ENCODE results near the gene ZNF775. TPM values are rescaled to one million over a fixed set of nuclear protein-coding genes. Genes with fewer than 3 reads are reported as not detected.

ZNF775 gene
- polyA plus RNA-seq, 1 donor (not counting 4 experiments of a cell fraction or from before 2014, with no cell fraction given): 1.0 TPM

- DNase-seq (ENCODE audit: low read depth, low spot score): no peak
- H3K27me3 ChIP-seq (ENCODE audit: control insufficient read depth, extremely low read depth, insufficient read depth, low read length): no peaks in the 10 kb centered on the region
- H3K9me1 ChIP-seq (ENCODE audit: control insufficient read depth, extremely low read depth, insufficient read depth, low read length): no peaks in the 10 kb centered on the region
- dilution Hi-C loops (cut with MboI; ENCODE audit: extremely low pct_ligation_motif_present, low sequenced_read_pairs): no loop called here
- no peaks in the 10 kb centered on the region for H3K9me3 ChIP-seq (ENCODE audit: control insufficient read depth, low read depth, low read length)
- TF ChIP-seq EZH2 (IDR thresholded peaks at IDR 0.05; ENCODE audit: low read length): no peak
- TF ChIP-seq, protein P1, sequence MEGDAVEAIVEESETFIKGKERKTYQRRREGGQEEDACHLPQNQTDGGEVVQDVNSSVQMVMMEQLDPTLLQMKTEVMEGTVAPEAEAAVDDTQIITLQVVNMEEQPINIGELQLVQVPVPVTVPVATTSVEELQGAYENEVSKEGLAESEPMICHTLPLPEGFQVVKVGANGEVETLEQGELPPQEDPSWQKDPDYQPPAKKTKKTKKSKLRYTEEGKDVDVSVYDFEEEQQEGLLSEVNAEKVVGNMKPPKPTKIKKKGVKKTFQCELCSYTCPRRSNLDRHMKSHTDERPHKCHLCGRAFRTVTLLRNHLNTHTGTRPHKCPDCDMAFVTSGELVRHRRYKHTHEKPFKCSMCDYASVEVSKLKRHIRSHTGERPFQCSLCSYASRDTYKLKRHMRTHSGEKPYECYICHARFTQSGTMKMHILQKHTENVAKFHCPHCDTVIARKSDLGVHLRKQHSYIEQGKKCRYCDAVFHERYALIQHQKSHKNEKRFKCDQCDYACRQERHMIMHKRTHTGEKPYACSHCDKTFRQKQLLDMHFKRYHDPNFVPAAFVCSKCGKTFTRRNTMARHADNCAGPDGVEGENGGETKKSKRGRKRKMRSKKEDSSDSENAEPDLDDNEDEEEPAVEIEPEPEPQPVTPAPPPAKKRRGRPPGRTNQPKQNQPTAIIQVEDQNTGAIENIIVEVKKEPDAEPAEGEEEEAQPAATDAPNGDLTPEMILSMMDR (optimal IDR thresholded peaks at IDR 0.05 in 1 of 3, IDR thresholded peaks at IDR 0.05 in 1 of 3, conservative IDR thresholded peaks at IDR 0.05 in 1 of 3; ENCODE audit: extremely low read depth in 1 of 3, insufficient read depth in 2 of 3, low read length in 3 of 3): peak in 1 of 3 experiments; percentile 49
- H3K36me3 ChIP-seq (ENCODE audit: control insufficient read depth in 2 of 2, extremely low read depth in 1 of 2, insufficient read depth in 2 of 2, low read length in 2 of 2): no peaks in the 10 kb centered on the region
- no peaks in the 10 kb centered on the region for H4K20me1 ChIP-seq (ENCODE audit: control insufficient read depth, extremely low read depth, insufficient read depth, low read length)
- peaks cover 5% of the 10 kb centered on the region for H3K79me2 ChIP-seq (ENCODE audit: control insufficient read depth, insufficient read depth, low read length)
- peak overlapping the region; percentile 22 for H3K4me2 ChIP-seq (ENCODE audit: control insufficient read depth, extremely low read depth, insufficient read depth, low read depth, low read length)
- H3K9ac ChIP-seq (ENCODE audit: control insufficient read depth, extremely low read depth, insufficient read depth, low read length): no peak overlapping the region
- peaks cover 22% of the 10 kb centered on the region for H3K4me1 ChIP-seq (ENCODE audit: control insufficient read depth, extremely low read depth, insufficient read depth, low read length)
- H3K4me3 ChIP-seq (ENCODE audit: control insufficient read depth in 2 of 3, extremely low read depth in 1 of 3, insufficient read depth in 2 of 3, low read depth in 1 of 3, low read length in 3 of 3): no peak overlapping the region
- no peak overlapping the region for H3K27ac ChIP-seq (ENCODE audit: control insufficient read depth, insufficient read depth, low read length)
- FAIRE-seq: no peak
- H2AFZ ChIP-seq (ENCODE audit: control insufficient read depth, low read length): peak overlapping the region; percentile 15
Measured at GRCh38 chr7:150382123-150382843, 3.2 kb downstream of the ZNF775 start.

DNA sequence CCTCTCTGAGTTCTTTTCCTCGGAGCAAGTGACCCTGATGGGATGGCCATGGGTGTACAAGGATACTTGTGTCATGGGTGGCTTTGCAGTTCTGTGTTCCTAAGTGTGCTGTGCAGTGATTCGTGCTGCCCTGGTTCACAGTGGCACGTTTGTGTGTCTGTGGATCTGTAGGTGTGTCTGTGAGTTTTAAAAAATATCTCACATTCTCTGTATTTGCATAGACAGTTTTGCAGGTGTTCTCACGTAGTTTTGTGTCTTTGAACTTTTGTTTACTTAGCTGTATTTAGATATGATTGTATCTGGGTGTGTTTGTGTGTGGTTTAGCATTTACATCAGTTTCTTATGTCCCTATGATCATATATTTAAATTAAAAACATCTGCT, 3.7 kb downstream of the ZNF775 start:
- H3K27me3 ChIP-seq (ENCODE audit: control insufficient read depth, extremely low read depth, insufficient read depth, low read length): no peaks in the 10 kb centered on the region
- no peak overlapping the region for H3K4me2 ChIP-seq (ENCODE audit: control insufficient read depth, extremely low read depth, insufficient read depth, low read depth, low read length)
- no peaks in the 10 kb centered on the region for H3K9me1 ChIP-seq (ENCODE audit: control insufficient read depth, extremely low read depth, insufficient read depth, low read length)
- DNase-seq (ENCODE audit: low read depth, low spot score) (no peak), FAIRE-seq (no peak)
- no peak for TF ChIP-seq EZH2 (IDR thresholded peaks at IDR 0.05; ENCODE audit: low read length)
- TF ChIP-seq, protein P1 (optimal IDR thresholded peaks at IDR 0.05 in 1 of 3, IDR thresholded peaks at IDR 0.05 in 1 of 3, conservative IDR thresholded peaks at IDR 0.05 in 1 of 3; ENCODE audit: extremely low read depth in 1 of 3, insufficient read depth in 2 of 3, low read length in 3 of 3): no peak
- H3K36me3 ChIP-seq (ENCODE audit: control insufficient read depth in 2 of 2, extremely low read depth in 1 of 2, insufficient read depth in 2 of 2, low read length in 2 of 2): no peaks in the 10 kb centered on the region
- H4K20me1 ChIP-seq (ENCODE audit: control insufficient read depth, extremely low read depth, insufficient read depth, low read length): no peaks in the 10 kb centered on the region
- H3K9me3 ChIP-seq (ENCODE audit: control insufficient read depth, low read depth, low read length): no peaks in the 10 kb centered on the region
- H3K4me1 ChIP-seq (ENCODE audit: control insufficient read depth, extremely low read depth, insufficient read depth, low read length): peaks cover 22% of the 10 kb centered on the region
- dilution Hi-C loops (cut with MboI; ENCODE audit: extremely low pct_ligation_motif_present, low sequenced_read_pairs): no loop called here
- no peak overlapping the region for H2AFZ ChIP-seq (ENCODE audit: control insufficient read depth, low read length)
- no peak overlapping the region for H3K9ac ChIP-seq (ENCODE audit: control insufficient read depth, extremely low read depth, insufficient read depth, low read length)
- H3K79me2 ChIP-seq (ENCODE audit: control insufficient read depth, insufficient read depth, low read length): peaks cover 5% of the 10 kb centered on the region
- H3K4me3 ChIP-seq (ENCODE audit: control insufficient read depth in 2 of 3, extremely low read depth in 1 of 3, insufficient read depth in 2 of 3, low read depth in 1 of 3, low read length in 3 of 3): no peak overlapping the region
- H3K27ac ChIP-seq (ENCODE audit: control insufficient read depth, insufficient read depth, low read length): no peak overlapping the region

Data from keratinocyte (primary cell).